ENCODE data around the gene TFF1.

The TFF1 gene

GRCh38 chr21:42317826-42318746 is 48.2 kb downstream of the TFF1 start:
- no peak for DNase-seq (ENCODE audit: low read depth)

GRCh38 chr21:42317341-42317741 is 49.0 kb downstream of the TFF1 start:
- no peak for DNase-seq (ENCODE audit: low read depth)

DNA sequence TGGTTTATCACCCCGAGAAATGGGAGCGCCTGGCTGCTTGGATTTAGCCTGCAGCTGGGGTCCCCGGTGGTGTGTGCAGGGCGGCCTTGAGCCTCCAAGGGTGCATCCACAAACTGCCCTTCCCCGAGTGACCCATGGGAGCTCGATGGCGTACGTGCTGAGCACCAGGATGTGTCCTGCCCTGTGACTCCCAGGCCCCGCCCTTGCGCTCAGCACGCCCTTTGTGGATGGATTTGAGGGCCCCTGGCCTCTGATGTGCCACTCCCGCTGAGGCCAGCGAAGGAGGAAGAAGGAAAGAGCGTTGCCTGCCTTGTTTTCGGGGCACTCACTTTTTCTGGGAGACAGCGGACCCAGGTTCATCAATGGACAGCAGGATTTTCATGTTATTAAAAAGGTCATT is 49.4 kb downstream of the TFF1 start:
- DNase-seq (ENCODE audit: low read depth) = no peak

- DNase-seq (ENCODE audit: low read depth) = no peak
Observed at GRCh38 chr21:42315296-42315891, 50.9 kb downstream of the TFF1 start, which contains the start of gene TFF3. Gene TFF3, minus strand, starts transcription at chr21:42315409. Its CDS starts 35 bp downstream, at chr21:42315374.

DNA sequence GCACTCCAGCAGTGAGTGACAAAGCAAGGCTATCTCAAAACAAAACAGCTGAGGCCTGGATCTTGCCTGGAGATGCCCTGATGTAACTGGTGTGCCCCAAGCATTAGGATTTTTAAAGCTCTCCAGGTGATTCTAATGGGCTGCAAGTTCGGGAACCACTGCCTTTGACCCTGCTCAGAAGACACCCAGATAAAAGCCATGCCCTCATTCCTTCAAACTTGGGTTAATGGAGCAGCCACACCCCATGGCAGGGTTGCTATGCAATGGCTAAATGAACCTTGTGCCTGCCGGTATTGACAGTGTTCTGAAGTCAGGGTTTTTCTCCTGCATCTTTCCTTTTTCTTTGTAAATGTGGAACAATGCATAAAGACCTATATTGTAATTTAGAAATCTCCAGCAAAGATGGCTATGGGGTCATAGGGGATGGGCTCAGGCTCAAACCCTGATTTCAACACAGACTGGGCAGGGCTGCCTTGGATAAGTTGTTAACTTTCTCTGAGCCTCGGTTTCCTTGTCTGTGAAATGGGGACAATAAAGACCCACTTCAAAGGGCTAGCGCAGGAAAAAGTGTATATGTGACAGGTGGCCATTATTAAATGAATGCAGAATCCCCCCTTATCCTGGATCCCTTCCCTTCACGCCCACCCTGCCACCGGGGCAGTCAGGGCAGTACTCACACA is 51.6 kb downstream of the TFF1 start:
- DNase-seq (ENCODE audit: low read depth) = no peak

GRCh38 chr21:42313501-42313969 is 52.8 kb downstream of the TFF1 start:
- no peak for DNase-seq (ENCODE audit: low read depth)

DNA sequence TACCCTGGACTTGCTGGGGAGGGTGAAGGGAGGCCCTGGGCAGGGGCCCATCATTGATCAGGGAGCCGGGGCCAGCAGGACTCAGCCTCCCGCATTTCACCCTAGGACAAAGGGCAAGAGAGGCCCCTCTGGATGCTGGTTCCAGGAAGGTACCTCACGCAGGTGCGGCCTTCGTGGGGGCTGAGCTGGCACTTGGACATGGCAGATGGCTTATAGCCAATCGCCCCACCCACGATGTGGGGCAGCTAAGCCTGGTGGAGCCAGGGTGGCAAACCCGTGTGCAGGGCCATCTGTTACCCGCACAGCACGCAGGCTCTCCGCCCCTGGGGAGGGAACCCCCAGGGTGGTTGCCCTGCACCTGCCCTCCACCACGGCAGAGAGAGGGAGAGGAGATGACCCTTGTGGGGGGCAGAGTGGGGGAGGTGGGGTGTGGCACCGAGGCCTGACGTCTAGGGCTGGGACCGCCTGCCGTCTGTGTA is 53.7 kb downstream of the TFF1 start:
- no peak for DNase-seq (ENCODE audit: low read depth)

Measured in EH (cell line).